WERI-Rb-1 (cell line): ENCODE measurements around the gene MACROD2.
A peak's percentile ranks its signal among the peaks of the same experiment; 100 is the strongest.

Experiments
- DNase-seq: peaks from one replicate; pipeline ENCODE4 v3.0.0-alpha.2; 2020
- H3K27ac ChIP-seq: fragments of 250-450 bp; sonication (Bioruptor Pico); 2 replicates; pipeline ENCODE4 v1.5.1; 2020; ENCODE audit warnings: mild to moderate bottlenecking, moderate library complexity
- H3K27me3 ChIP-seq: fragments of 250-450 bp; sonication (Bioruptor Pico); 2 replicates; pipeline ENCODE4 v1.5.1; 2021; ENCODE audit warnings: mild to moderate bottlenecking, low read depth, moderate library complexity; ENCODE audit not compliant: insufficient read depth, severe bottlenecking
- H3K36me3 ChIP-seq: fragments of 250-450 bp; sonication (Bioruptor Pico); 2 replicates; pipeline ENCODE4 v1.5.1; 2020; ENCODE audit warnings: mild to moderate bottlenecking, moderate library complexity
- H3K4me3 ChIP-seq: 2 replicates; pipeline ENCODE4 v1.5.1; 2011; ENCODE audit warnings: low read depth, mild to moderate bottlenecking, control low read depth, low read length
- H3K9me3 ChIP-seq: fragments of 250-450 bp; sonication (Bioruptor Pico); 2 replicates; pipeline ENCODE4 v1.5.1; 2021; ENCODE audit warnings: mild to moderate bottlenecking, moderate library complexity; ENCODE audit not compliant: severe bottlenecking
- TF ChIP-seq, protein P1 (sequence below): IDR thresholded peaks from 2 replicates; pipeline ENCODE4 v1.5.1; 2011; ENCODE audit warnings: low read depth, mild to moderate bottlenecking, control low read depth, inconsistent platforms, low read length

The MACROD2 gene

DNA sequence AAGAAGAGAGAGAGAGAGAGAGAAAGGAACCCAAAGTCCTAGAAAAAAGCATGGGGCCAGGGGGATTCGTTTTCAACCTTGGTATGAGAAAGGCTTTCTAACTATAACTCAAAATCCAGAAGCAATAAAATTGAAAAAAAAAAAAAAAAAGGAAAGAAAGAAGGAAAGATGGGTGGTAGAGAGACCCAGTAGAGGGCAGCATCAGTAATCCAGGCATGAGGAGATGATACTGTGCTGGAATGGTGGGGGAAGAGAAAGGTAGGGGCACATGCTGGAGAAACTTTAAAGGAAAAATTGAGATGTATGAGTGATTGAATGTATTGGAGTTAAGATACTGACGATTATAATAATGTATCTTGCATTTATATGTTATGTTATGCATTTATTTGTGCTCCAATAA lies 1382.8 kb downstream of the MACROD2 start:
- Histone ChIP-seq H3K4me3 (no peak overlapping the region), H3K9me3 (no peaks in the 10 kb centered on the region), H3K36me3 (no peaks in the 10 kb centered on the region), H3K27ac (no peak overlapping the region), H3K27me3 (no peaks in the 10 kb centered on the region)
- TF ChIP-seq, protein P1, sequence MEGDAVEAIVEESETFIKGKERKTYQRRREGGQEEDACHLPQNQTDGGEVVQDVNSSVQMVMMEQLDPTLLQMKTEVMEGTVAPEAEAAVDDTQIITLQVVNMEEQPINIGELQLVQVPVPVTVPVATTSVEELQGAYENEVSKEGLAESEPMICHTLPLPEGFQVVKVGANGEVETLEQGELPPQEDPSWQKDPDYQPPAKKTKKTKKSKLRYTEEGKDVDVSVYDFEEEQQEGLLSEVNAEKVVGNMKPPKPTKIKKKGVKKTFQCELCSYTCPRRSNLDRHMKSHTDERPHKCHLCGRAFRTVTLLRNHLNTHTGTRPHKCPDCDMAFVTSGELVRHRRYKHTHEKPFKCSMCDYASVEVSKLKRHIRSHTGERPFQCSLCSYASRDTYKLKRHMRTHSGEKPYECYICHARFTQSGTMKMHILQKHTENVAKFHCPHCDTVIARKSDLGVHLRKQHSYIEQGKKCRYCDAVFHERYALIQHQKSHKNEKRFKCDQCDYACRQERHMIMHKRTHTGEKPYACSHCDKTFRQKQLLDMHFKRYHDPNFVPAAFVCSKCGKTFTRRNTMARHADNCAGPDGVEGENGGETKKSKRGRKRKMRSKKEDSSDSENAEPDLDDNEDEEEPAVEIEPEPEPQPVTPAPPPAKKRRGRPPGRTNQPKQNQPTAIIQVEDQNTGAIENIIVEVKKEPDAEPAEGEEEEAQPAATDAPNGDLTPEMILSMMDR: peak; percentile 32; the same call in 1 of the 2 replicates
- DNase-seq: no peak

DNA sequence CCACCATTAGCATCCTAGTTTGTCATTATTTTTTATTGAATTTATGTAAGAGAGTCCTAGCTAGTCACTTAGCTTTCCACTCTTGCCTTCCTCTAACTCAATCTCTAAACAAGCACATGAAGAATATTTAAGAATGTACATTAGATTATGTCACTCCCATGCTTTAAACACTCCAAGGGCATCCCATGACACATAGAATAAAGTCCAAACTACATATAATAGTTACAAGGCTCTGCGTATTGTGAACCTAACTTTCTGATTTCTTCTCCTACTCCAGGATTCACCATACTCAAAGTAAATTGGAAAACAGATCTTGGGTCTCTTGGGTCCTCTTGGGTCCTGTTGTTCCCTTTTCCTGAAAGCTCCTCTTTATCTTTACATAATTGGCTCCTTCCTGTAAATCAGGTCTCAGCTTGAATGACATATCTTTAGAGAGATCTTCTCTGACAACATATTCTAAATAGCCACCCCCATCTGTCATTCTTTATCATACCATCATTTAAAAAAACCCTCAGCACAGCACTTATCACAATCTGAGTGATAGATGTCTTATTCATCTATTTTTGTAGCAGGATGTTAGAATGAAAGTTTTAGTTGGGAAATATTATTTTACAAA lies 1384.5 kb downstream of the MACROD2 start:
- H3K27ac ChIP-seq: no peak overlapping the region
- no peaks in the 10 kb centered on the region for H3K27me3 ChIP-seq
- TF ChIP-seq, protein P1: no peak
- no peaks in the 10 kb centered on the region for H3K36me3 ChIP-seq
- H3K4me3 ChIP-seq: no peak overlapping the region
- no peak for DNase-seq
- no peaks in the 10 kb centered on the region for H3K9me3 ChIP-seq

DNA sequence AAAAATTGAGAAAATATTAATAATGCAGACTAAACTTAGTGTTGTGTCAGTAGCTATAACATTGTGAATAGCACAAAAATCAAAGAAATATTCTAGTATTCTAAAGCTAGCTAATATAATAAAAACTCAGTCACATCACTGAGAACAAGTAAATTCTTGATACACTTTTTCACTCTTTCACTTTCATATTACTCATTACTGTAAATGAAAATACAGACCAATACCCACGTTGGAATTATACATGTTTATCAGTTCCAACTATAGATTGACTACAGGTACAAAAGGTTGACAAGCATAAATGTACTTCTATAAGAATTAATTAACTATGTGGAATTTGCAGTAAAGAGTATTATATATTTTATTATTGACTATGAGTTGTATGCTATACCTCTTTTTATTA lies 1385.5 kb downstream of the MACROD2 start:
- Histone ChIP-seq H3K36me3 (no peaks in the 10 kb centered on the region), H3K27ac (no peak overlapping the region), H3K4me3 (no peak overlapping the region), H3K9me3 (no peaks in the 10 kb centered on the region), H3K27me3 (no peaks in the 10 kb centered on the region)
- DNase-seq: no peak
- TF ChIP-seq, protein P1: no peak

DNA sequence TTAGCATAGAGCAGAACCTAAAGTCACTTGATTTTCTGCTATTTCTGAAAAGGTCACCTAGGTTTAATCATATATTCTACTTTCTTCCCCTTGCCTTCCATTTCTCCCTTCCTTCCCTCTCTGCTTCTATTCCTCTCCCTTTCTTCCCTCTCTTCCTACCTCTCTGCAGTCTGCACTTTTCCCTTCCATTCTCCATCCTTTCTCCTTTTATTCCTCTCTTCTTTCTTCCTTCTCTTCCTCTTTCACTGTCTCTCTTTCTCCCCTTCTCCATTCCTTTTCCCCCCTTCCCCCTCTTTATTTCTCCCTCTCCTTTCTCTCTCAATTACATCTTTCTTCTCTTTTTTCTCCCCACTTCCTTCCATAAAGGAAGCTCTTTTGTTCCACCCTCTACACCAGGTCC lies 1391.9 kb downstream of the MACROD2 start:
- no peaks in the 10 kb centered on the region for H3K9me3 ChIP-seq
- H3K27ac ChIP-seq: no peak overlapping the region
- TF ChIP-seq, protein P1: no peak
- no peak overlapping the region for H3K4me3 ChIP-seq
- no peaks in the 10 kb centered on the region for H3K36me3 ChIP-seq
- no peak for DNase-seq
- no peaks in the 10 kb centered on the region for H3K27me3 ChIP-seq

DNA sequence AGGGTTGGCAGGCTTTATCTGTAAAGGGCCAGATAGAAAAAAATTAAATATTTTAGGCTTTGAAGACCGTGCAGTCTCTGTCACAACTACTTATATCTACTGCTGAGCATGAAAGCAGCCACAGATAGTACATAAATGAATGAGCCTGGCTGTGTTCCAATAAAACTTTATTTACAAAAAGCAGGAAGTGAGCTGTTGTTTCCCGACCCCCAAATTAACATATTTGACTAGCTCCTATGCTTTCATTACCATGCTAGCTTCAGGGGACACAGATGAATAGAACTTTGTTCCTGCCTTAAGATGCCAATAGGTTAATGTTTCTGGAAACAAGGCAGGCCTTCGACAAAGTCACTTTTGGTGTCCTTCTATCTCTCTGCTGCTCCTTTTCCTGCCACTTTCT lies 1400.1 kb downstream of the MACROD2 start:
- H3K4me3 ChIP-seq: no peak overlapping the region
- H3K27ac ChIP-seq: no peak overlapping the region
- H3K36me3 ChIP-seq: no peaks in the 10 kb centered on the region
- DNase-seq: no peak
- no peaks in the 10 kb centered on the region for H3K27me3 ChIP-seq
- TF ChIP-seq, protein P1: no peak
- no peaks in the 10 kb centered on the region for H3K9me3 ChIP-seq

DNA sequence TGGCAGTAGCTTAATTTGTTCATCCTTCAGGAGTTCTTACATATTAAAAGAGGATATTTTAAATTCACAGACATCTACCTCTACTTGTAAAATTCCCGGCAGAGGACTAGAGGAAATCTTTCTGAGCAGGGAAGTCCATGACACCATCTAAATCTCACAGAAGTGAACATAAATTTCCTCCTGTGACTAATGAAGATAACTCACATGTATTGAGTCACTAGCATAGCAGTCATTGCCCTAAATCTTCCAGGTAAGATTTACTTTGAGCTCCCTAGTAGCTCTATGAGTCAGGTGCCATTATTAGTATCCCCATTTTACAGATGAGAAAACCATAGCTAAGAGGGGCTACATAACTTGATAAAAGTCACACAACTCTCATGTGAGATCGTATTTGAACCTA lies 1400.7 kb downstream of the MACROD2 start:
- no peaks in the 10 kb centered on the region for H3K9me3 ChIP-seq
- H3K27ac ChIP-seq: no peak overlapping the region
- no peaks in the 10 kb centered on the region for H3K36me3 ChIP-seq
- TF ChIP-seq, protein P1: no peak
- H3K4me3 ChIP-seq: no peak overlapping the region
- no peaks in the 10 kb centered on the region for H3K27me3 ChIP-seq
- no peak for DNase-seq
